Kidney epithelial cell (primary cell): ENCODE results near the gene CCDC174. TPM values are rescaled to one million over a fixed set of nuclear protein-coding genes. Genes with fewer than 3 reads are reported as not detected.

Source experiments
- DNase-seq: peaks from one replicate; pipeline ENCODE4 v3.0.0-alpha.2; 2010; ENCODE audit warnings: low read depth
- H3K27me3 ChIP-seq: 2 replicates; pipeline ENCODE4 v1.6.0; 2011; ENCODE audit warnings: low read length; ENCODE audit not compliant: control insufficient read depth, insufficient read depth
- H3K36me3 ChIP-seq: 2 replicates; pipeline ENCODE4 v1.5.1; 2011; ENCODE audit warnings: low read length; ENCODE audit not compliant: control insufficient read depth, insufficient read depth
- H3K4me3 ChIP-seq: 2 replicates; pipeline ENCODE4 v1.5.1; 2011; ENCODE audit warnings: low read depth, mild to moderate bottlenecking, control low read depth, low read length
- total RNA-seq: library from RNA; depleted of rRNA; stranded (reverse); fragments of >200 nt; gene quantifications from 2 replicates; pipeline ENCODE4 v1.2.3, GENCODE V29; 2015
- TF ChIP-seq, protein P1 (sequence below): IDR thresholded peaks from 2 replicates; pipeline ENCODE4 v1.5.1; 2011; ENCODE audit warnings: mild to moderate bottlenecking, moderate library complexity, low read length, control low read depth, inconsistent platforms; ENCODE audit not compliant: insufficient read depth, poor library complexity, severe bottlenecking

Gene CCDC174
- total RNA-seq, 1 donor from 2014 or later = 21.7 TPM

DNA sequence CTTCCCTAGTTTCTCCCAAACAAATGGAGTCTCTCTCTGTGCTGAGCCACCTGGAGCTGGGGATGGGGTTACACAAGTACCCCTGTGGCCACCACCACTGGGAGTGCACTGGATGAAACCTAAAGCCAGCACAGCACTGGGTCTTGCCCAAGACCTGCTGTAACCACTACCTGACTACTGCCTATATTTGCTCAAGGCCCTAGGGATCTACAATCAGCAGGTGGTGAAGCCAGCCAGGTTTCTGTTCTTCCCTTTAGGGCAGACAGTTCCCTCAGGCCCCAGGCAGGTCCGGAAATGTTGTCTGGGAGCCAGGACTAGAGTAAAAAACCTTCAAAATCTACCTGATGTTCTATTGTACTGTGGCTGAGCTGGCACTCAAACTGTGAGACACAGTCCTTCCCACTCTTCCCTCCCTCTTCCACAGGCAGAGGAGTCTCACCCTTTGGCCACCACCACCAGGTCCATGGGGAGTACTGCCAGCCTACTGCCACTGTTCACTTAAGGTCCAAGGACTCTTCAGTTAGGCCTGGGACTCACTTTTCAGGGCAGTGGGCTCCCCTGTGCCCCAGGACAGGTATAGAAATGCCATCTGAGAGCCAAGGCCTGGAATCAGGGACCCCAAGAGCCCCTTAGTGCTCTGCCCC is 47.2 kb downstream of the CCDC174 start:
- no peak for DNase-seq
- H3K36me3 ChIP-seq = no peaks in the 10 kb centered on the region
- no peak overlapping the region for H3K4me3 ChIP-seq
- no peaks in the 10 kb centered on the region for H3K27me3 ChIP-seq
- TF ChIP-seq, protein P1, sequence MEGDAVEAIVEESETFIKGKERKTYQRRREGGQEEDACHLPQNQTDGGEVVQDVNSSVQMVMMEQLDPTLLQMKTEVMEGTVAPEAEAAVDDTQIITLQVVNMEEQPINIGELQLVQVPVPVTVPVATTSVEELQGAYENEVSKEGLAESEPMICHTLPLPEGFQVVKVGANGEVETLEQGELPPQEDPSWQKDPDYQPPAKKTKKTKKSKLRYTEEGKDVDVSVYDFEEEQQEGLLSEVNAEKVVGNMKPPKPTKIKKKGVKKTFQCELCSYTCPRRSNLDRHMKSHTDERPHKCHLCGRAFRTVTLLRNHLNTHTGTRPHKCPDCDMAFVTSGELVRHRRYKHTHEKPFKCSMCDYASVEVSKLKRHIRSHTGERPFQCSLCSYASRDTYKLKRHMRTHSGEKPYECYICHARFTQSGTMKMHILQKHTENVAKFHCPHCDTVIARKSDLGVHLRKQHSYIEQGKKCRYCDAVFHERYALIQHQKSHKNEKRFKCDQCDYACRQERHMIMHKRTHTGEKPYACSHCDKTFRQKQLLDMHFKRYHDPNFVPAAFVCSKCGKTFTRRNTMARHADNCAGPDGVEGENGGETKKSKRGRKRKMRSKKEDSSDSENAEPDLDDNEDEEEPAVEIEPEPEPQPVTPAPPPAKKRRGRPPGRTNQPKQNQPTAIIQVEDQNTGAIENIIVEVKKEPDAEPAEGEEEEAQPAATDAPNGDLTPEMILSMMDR = no peak

DNA sequence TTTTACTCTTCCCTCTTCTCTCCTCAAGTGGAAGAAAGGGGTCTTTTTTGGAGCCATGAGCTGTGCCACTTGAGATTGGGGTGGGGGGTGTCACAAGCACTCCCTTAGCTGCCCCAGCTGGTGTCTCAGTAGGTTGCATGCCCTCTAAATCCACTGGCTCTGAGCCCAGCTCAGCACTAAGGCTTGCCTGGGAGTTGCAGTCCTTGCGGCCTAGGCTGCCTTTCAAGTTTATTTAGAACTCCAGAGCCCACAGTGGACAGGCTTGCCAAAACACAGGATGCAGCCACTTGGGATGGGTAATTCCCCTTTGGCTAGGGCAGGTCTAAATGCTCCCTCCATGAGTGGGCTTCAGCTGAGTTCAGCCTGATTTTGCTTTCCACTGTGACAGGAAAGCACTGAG is 48.1 kb downstream of the CCDC174 start:
- no peaks in the 10 kb centered on the region for H3K27me3 ChIP-seq
- H3K36me3 ChIP-seq = no peaks in the 10 kb centered on the region
- no peak for DNase-seq
- H3K4me3 ChIP-seq = no peak overlapping the region
- TF ChIP-seq, protein P1 = no peak

DNA sequence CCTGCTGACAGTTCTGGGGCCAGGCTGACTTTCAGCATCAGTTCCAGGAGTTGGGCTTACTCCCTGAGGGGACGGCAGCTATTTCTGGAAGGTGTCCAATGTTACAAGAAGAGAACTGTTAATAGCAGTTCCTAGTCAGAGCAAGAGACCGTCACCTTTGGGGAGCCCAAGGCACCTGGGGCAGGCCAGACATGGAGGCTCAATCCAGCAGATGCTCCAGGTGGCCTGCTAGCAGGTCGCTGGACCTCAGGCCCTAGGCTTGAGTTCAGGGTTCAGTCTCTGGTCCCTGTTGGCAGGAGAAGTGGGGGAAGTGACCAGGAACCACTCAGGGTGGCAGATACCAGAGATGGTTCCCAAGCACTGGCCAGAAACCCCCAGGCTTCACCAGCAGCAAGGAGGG is 49.3 kb downstream of the CCDC174 start:
- H3K4me3 ChIP-seq = no peak overlapping the region
- TF ChIP-seq, protein P1 = no peak

DNA sequence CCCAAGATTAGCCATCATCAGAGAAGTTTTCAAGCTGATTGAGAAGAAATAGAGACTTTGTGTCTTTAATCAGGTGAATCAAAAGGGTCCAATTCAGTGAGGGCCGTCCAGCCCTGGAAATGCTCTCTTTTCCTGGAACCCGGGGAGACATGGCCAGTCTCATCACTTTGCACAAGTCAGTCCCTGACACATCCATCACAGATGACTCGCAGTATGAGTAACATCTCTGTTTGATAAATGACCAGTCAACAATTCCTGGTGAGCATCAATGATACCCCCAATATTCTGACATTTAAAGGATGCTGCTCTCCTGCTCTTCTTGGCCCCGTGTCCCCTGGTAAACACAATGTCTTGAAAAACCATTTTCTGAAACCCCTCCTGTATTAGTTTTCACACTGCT is 50.1 kb downstream of the CCDC174 start:
- no peaks in the 10 kb centered on the region for H3K27me3 ChIP-seq
- H3K4me3 ChIP-seq = no peak overlapping the region
- no peak for DNase-seq
- TF ChIP-seq, protein P1 = no peak
- no peaks in the 10 kb centered on the region for H3K36me3 ChIP-seq

More for the DNA sequence above, 49.3 kb downstream of the CCDC174 start:
- Histone ChIP-seq H3K27me3 (no peaks in the 10 kb centered on the region), H3K36me3 (no peaks in the 10 kb centered on the region)
- no peak for DNase-seq

DNA sequence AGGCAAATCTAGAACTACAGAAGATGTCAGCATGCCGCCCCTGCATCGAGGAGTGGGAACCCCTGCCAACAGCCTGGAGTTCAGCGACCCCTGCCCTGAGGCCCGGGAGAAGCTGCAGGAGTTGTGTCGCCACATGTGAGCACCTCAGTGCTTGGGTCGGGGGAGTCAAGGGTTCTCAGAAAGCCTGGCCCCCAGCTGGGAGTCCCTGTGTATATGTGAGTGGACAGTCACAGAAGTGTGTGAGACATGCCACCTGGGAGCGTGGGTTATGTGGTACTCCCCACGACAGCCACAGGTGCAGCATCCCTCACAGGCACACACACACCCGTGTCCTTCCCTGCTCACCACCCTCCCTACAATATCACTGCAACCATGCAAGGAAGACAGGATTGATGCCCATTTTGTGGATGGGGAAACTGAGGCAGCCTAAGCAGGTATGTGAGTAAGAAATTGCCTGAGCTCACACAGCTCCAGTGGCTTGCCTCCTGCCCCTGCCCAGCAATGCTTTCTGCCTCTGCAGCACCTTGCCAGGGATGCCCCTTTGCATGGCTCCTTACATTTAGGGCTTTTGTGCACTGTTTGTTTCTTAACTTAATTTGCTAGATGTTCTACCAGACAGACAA is 51.7 kb downstream of the CCDC174 start:
- Histone ChIP-seq H3K36me3 (no peaks in the 10 kb centered on the region), H3K4me3 (no peak overlapping the region), H3K27me3 (no peaks in the 10 kb centered on the region)
- TF ChIP-seq, protein P1 = no peak
- DNase-seq = no peak

DNA sequence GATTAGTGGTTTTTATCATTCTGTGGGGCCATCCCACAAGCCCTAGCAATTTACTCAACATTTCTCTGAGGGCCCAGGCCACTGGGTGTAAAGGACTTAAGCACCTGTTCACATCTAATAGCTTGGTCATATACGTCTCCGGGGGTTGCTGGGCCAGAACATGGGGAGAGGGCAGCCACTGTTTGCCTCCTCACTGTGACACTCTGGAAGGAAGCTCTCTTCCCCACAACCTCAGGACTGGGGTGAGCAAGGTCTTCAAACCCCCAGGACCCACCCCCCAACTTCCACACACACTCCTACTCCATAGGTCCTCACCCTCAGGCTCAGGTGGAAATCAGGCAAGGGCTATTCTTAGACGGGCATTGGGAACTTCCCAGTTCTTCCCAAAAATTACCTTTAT is 52.2 kb downstream of the CCDC174 start:
- Histone ChIP-seq H3K27me3 (no peaks in the 10 kb centered on the region), H3K4me3 (no peak overlapping the region), H3K36me3 (no peaks in the 10 kb centered on the region)
- DNase-seq = no peak
- TF ChIP-seq, protein P1 = no peak
